K562 (cell line): ENCODE data around the gene NEIL1. TPM values are rescaled to one million over a fixed set of nuclear protein-coding genes. Genes with fewer than 3 reads are reported as not detected.

ENCODE experiments used
- BACH1 ChIP-seq: fragments of 200-800 bp; sonication (Bioruptor generic); IDR thresholded peaks from 2 replicates; pipeline ENCODE4 v1.6.1; 2016; ENCODE audit warnings: missing genetic modification characterization, missing compliant biosample characterization
- CC2D1A ChIP-seq: fragments of 450-650 bp; IDR thresholded peaks from 2 replicates; pipeline ENCODE4 v1.6.1; 2017; ENCODE audit warnings: mild to moderate bottlenecking
- CTBP1 ChIP-seq: fragments of 450-650 bp; IDR thresholded peaks from 2 replicates; pipeline ENCODE4 v1.6.1; 2016; ENCODE audit warnings: borderline replicate concordance
- ERF ChIP-seq: fragments of 450-650 bp; formaldehyde crosslinking; IDR thresholded peaks from 2 replicates; pipeline ENCODE4 v1.4.0; 2020; ENCODE audit warnings: mild to moderate bottlenecking, mixed read lengths
- GTF2E2 ChIP-seq: fragments of 200-800 bp; sonication (Bioruptor generic); IDR thresholded peaks from 2 replicates; pipeline ENCODE4 v1.6.1; 2016; ENCODE audit warnings: missing genetic modification characterization, missing compliant biosample characterization
- HNRNPL ChIP-seq: fragments of 200-400 bp; formaldehyde crosslinking; IDR thresholded peaks from 2 replicates; pipeline ENCODE4 v1.6.1; 2017; ENCODE audit warnings: low read depth, mild to moderate bottlenecking, low read length
- HNRNPLL ChIP-seq: fragments of 200-400 bp; formaldehyde crosslinking; IDR thresholded peaks from 2 replicates; pipeline ENCODE4 v1.6.1; 2017; ENCODE audit warnings: low read length, low read depth, mild to moderate bottlenecking; ENCODE audit not compliant: poor library complexity, severe bottlenecking
- NR2C1 ChIP-seq, 2 experiments: fragments of 450-650 bp; IDR thresholded peaks; 2 replicates each; pipeline ENCODE4 v1.6.1; 2017; ENCODE audit warnings: mild to moderate bottlenecking in 2 of 2, antibody characterized with exemption in 1 of 2, inconsistent platforms in 1 of 2, missing compliant biosample characterization in 1 of 2, missing genetic modification characterization in 1 of 2
- NR2F6 ChIP-seq: fragments of 450-650 bp; formaldehyde crosslinking; IDR thresholded peaks from 2 replicates; pipeline ENCODE4 v1.4.0; 2020; ENCODE audit warnings: mild to moderate bottlenecking
- POLR2H ChIP-seq: IDR thresholded peaks from 2 replicates; pipeline ENCODE4 v1.6.1; 2016; ENCODE audit warnings: missing genetic modification characterization, low read depth, mild to moderate bottlenecking, control low read depth, missing compliant biosample characterization, moderate library complexity
- RBM14 ChIP-seq: fragments of 200-400 bp; formaldehyde crosslinking; IDR thresholded peaks from 2 replicates; pipeline ENCODE4 v1.6.1; 2018; ENCODE audit warnings: low read depth, mild to moderate bottlenecking, low read length, moderate library complexity, borderline replicate concordance; ENCODE audit not compliant: insufficient read depth
- RCOR1 ChIP-seq, 2 experiments: IDR thresholded peaks; 2 replicates each; pipeline ENCODE4 v1.6.1; 2012; ENCODE audit warnings: low read depth in 2 of 2, low read length in 2 of 2, borderline replicate concordance in 1 of 2, improper control_type of control experiment in 1 of 2
- RUNX1 ChIP-seq: sonication (generic); IDR thresholded peaks from 2 replicates; pipeline ENCODE4 v1.6.1; 2016; ENCODE audit warnings: antibody characterized with exemption, low read depth
- UBTF ChIP-seq, 2 experiments: IDR thresholded peaks; 2 replicates each; pipeline ENCODE4 v1.6.1; 2012; ENCODE audit warnings: improper control_type of control experiment in 2 of 2, low read depth in 2 of 2, low read length in 2 of 2, borderline replicate concordance in 1 of 2
- ZFPM2 ChIP-seq: fragments of 250-450 bp; sonication (Bioruptor Pico); IDR thresholded peaks from 2 replicates; pipeline ENCODE4 v1.5.1; 2022; ENCODE audit warnings: mild to moderate bottlenecking
- ZNF121 ChIP-seq: sonication (generic); formaldehyde crosslinking; conservative IDR thresholded peaks from 2 replicates; pipeline ENCODE4 v1.8.0; 2022; ENCODE audit warnings: missing genetic modification reagents
- ZNF384 ChIP-seq: IDR thresholded peaks from 2 replicates; pipeline ENCODE4 v1.6.1; 2012; ENCODE audit warnings: low read depth, low read length, improper control_type of control experiment
- ZNF41 ChIP-seq: fragments of 250-450 bp; sonication (Bioruptor Pico); conservative IDR thresholded peaks from 2 replicates; pipeline ENCODE4 v1.4.0; 2020; ENCODE audit warnings: mild to moderate bottlenecking
- ZNF586 ChIP-seq: fragments of 450-650 bp; formaldehyde crosslinking; conservative IDR thresholded peaks from 2 replicates; pipeline ENCODE4 v1.4.0; 2020; ENCODE audit warnings: mild to moderate bottlenecking, moderate library complexity
- polyA plus RNA-seq, 8 experiments: library from polyadenylated mRNA; depleted of rRNA in 4 of 8; stranded (reverse) in 5 of 8; unstranded in 3 of 8; fragments of >200 nt; fragmentation: Nextera tagmentation in 2 of 8; fragmentation: Illumina TruSeq in 1 of 8; extraction: Ambion mirVana in 2 of 8; extraction: Trizol in 1 of 8; gene quantifications; 2 replicates each; pipeline versions ENCODE4 v1.2.1 to v1.2.3, GENCODE V29; 2011 to 2014; ENCODE audit warnings: inconsistent platforms in 1 of 8, missing spikeins in 1 of 8
- total RNA-seq, 7 experiments: library from RNA; depleted of rRNA in 6 of 7; stranded (reverse); fragments of >200 nt in 6 of 7; fragmentation: Illumina TruSeq in 2 of 7; extraction: Trizol in 2 of 7; gene quantifications; 2 replicates each; pipeline versions ENCODE4 v1.2.1 to v1.2.3, GENCODE V29; 2011 to 2021; ENCODE audit warnings: low replicate concordance in 1 of 7
- TF ChIP-seq, protein P1 (sequence below): sonication (generic); formaldehyde crosslinking; IDR thresholded peaks from 2 replicates; pipeline ENCODE4 v1.8.0; 2022; ENCODE audit warnings: mild to moderate bottlenecking, missing genetic modification reagents
- TF ChIP-seq, protein P2 (sequence below): fragments of 450-650 bp; formaldehyde crosslinking; conservative IDR thresholded peaks from 2 replicates; pipeline ENCODE4 v1.4.0; 2022; ENCODE audit warnings: mild to moderate bottlenecking, missing genetic modification characterization
- TF ChIP-seq, protein P3 (sequence below): sonication (generic); formaldehyde crosslinking; IDR thresholded peaks from 2 replicates; pipeline ENCODE4 v1.8.0; 2022; ENCODE audit warnings: missing genetic modification reagents, mild to moderate bottlenecking, moderate library complexity, borderline replicate concordance

Gene NEIL1
- total and polyA plus RNA-seq, 9 of the 15 experiments (the other 6 are each of a cell fraction or from before 2014, with no cell fraction given), result 0.14 to 4.3 (median 2.4) TPM

DNA sequence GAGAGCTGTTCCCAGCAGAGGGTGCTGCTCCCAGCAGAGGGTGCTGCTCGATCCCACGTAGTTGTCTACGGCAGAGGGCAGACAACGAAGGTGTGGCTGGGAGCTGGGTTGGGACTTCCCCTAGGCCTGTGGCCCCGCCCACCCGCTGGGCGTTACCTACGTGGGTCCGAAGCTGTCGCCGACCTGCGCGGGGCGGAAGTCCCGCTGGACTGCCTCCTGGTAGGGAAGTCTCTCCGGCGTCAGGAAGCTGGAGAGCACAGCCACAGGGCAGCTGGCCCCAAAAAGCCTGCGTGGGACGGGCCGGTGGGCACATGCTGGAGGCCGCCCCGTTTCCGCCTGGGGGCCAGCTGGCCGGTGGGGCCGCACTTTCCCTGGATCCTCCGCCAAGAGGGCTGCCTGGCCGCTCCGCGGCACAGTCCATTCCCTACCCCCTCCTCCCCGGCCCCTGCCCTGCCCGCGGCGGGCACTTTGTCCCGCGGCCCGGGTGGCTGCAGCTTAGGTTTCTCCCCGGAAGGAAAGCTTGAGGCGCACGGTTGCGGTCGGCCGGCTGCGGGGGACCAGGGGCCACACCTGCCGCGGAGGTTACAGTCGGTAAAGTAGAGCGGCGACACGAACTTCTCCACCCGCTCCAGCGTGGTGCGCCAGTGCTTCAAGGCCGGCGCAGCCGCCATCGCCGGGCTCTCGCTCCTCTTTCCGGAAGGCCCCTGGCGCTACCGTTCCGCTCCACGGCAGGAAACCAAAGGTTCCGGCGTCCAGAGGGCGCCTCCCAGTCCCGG lies 21.3 kb downstream of the NEIL1 start, which contains the start of gene MAN2C1 (continued):
- TF ChIP-seq HNRNPL (peak; percentile 93), RCOR1 (IDR thresholded peaks at IDR 0.05; ENCODE audit: borderline replicate concordance in 1 of 2, low read depth in 2 of 2, low read length in 2 of 2) (peak in 1 of 2 experiments; percentile 83; a peak in 2 of 4 replicates), ZNF121 (CRISPR knock-in tag) (no peak), RUNX1 (no peak), NR2C1 (IDR thresholded peaks at IDR 0.05) (peak; percentile 74), NR2C1 (tag; IDR thresholded peaks at IDR 0.05) (peak; percentile 77), CTBP1 (peak; percentile 64), ZNF384 (0 out of 2 replicates have a peak, but pooled peaks have one; percentile 30), ZNF41 (CRISPR knock-in tag) (0 out of 2 replicates have a peak, but pooled peaks have one; percentile 44), CC2D1A (peak; percentile 52; the same call in 1 of the 2 replicates), GTF2E2 (tag) (peak; percentile 95), RBM14 (0 out of 2 replicates have a peak, but pooled peaks have one; percentile 62), ERF (CRISPR knock-in tag) (peak; percentile 82; the same call in 1 of the 2 replicates), ZFPM2 (CRISPR knock-in tag) (no peak), UBTF (IDR thresholded peaks at IDR 0.05; ENCODE audit: borderline replicate concordance in 1 of 2, low read depth in 2 of 2, low read length in 2 of 2) (peak; percentile 88 to 93; a peak in 3 of 4 replicates), NR2F6 (no peak), BACH1 (tag) (no peak), POLR2H (tag) (peak; percentile 89), ZNF586 (CRISPR knock-in tag) (no peak), HNRNPLL (peak; percentile 83)
- TF ChIP-seq, protein P1, sequence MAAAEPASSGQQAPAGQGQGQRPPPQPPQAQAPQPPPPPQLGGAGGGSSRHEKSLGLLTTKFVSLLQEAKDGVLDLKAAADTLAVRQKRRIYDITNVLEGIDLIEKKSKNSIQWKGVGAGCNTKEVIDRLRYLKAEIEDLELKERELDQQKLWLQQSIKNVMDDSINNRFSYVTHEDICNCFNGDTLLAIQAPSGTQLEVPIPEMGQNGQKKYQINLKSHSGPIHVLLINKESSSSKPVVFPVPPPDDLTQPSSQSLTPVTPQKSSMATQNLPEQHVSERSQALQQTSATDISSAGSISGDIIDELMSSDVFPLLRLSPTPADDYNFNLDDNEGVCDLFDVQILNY (CRISPR knock-in tag), result peak; percentile 63
- TF ChIP-seq, protein P2, sequence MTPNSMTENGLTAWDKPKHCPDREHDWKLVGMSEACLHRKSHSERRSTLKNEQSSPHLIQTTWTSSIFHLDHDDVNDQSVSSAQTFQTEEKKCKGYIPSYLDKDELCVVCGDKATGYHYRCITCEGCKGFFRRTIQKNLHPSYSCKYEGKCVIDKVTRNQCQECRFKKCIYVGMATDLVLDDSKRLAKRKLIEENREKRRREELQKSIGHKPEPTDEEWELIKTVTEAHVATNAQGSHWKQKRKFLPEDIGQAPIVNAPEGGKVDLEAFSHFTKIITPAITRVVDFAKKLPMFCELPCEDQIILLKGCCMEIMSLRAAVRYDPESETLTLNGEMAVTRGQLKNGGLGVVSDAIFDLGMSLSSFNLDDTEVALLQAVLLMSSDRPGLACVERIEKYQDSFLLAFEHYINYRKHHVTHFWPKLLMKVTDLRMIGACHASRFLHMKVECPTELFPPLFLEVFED, result 0 out of 2 replicates have a peak, but pooled peaks have one; percentile 18
- TF ChIP-seq, protein P3, sequence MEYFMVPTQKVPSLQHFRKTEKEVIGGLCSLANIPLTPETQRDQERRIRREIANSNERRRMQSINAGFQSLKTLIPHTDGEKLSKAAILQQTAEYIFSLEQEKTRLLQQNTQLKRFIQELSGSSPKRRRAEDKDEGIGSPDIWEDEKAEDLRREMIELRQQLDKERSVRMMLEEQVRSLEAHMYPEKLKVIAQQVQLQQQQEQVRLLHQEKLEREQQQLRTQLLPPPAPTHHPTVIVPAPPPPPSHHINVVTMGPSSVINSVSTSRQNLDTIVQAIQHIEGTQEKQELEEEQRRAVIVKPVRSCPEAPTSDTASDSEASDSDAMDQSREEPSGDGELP, result peak; percentile 92
